H1 (cell line): ENCODE results near the gene RARB. TPM values are rescaled to one million over a fixed set of nuclear protein-coding genes. Genes with fewer than 3 reads are reported as not detected.

Experiments used
- CTCF ChIA-PET: fragments of 300-600 bp; sonication (Branson Sonifier 250); formaldehyde crosslinking; loops from one replicate; lab custom pipeline; 2021; ENCODE audit not compliant: partially characterized antibody; lab: Charles Lee
- POLR2A ChIA-PET: fragments of 300-600 bp; sonication (Branson Sonifier 250); formaldehyde crosslinking; loops from one replicate; lab custom pipeline; 2021; ENCODE audit warnings: inconsistent platforms; ENCODE audit not compliant: partially characterized antibody; lab: Charles Lee
- DNase-seq, 2 experiments: peaks; one replicate each; pipeline versions ENCODE4 v3.0.0 to v3.0.0-alpha.2; 2010 to 2022; ENCODE audit warnings: low spot score in 2 of 2, low read depth in 1 of 2, mixed read lengths in 1 of 2
- FAIRE-seq: peaks from 2 replicates; lab custom pipeline; 2011; peaks lifted over from hg19 to GRCh38; lab: Jason Lieb, UNC
- H2AFZ ChIP-seq: 2 replicates; pipeline ENCODE4 v1.8.1; 2012; ENCODE audit warnings: low read length, inconsistent platforms
- H2AK5ac ChIP-seq: 2 replicates; pipeline ENCODE4 v1.6.1; 2013; ENCODE audit warnings: low read depth, low read length
- H2BK120ac ChIP-seq: replicated peaks from 2 replicates; pipeline ENCODE3; 2013; ENCODE audit warnings: low read depth, low read length, inconsistent platforms
- H2BK12ac ChIP-seq: 2 replicates; pipeline ENCODE4 v1.6.1; 2013; ENCODE audit warnings: low read depth, low read length
- H2BK15ac ChIP-seq: 2 replicates; pipeline ENCODE4 v1.6.1; 2013; ENCODE audit warnings: low read length
- H2BK20ac ChIP-seq: 2 replicates; pipeline ENCODE4 v1.6.1; 2013; ENCODE audit warnings: low read length
- H2BK5ac ChIP-seq: 2 replicates; pipeline ENCODE4 v1.6.1; 2013; ENCODE audit warnings: low read depth, low read length
- H3K14ac ChIP-seq: 2 replicates; pipeline ENCODE4 v1.6.1; 2013; ENCODE audit warnings: inconsistent platforms; ENCODE audit not compliant: insufficient read length
- H3K18ac ChIP-seq: 2 replicates; pipeline ENCODE4 v1.6.1; 2013; ENCODE audit warnings: low read length; ENCODE audit errors: extremely low read depth
- H3K23ac ChIP-seq: 2 replicates; pipeline ENCODE4 v1.6.1; 2013; ENCODE audit warnings: inconsistent platforms; ENCODE audit not compliant: insufficient read length
- H3K23me2 ChIP-seq: 2 replicates; pipeline ENCODE4 v1.6.1; 2013; ENCODE audit warnings: low read depth, low read length
- H3K27ac ChIP-seq: 2 replicates; pipeline ENCODE4 v1.6.1; 2011; ENCODE audit warnings: low read depth, low read length, inconsistent platforms
- H3K27me3 ChIP-seq, 4 experiments: replicated peaks in 1 of 4; 1 replicate in 1 of 4; 2 replicates in 3 of 4; pipeline versions ENCODE4 v1.6.1 to v1.8.1; 2011 to 2013; ENCODE audit warnings: low read length in 3 of 4, mild to moderate bottlenecking in 3 of 4, inconsistent platforms in 2 of 4, mixed read lengths in 2 of 4, moderate library complexity in 1 of 4; ENCODE audit not compliant: control insufficient read depth in 3 of 4, insufficient read depth in 3 of 4; ENCODE audit errors: extremely low read depth in 1 of 4
- H3K36me3 ChIP-seq, 4 experiments: 2 replicates each; pipeline versions ENCODE4 v1.6.1 to v1.8.1; 2011 to 2013; ENCODE audit warnings: mild to moderate bottlenecking in 4 of 4, low read length in 3 of 4, moderate library complexity in 2 of 4, control low read depth in 1 of 4, inconsistent platforms in 1 of 4; ENCODE audit not compliant: insufficient read depth in 4 of 4, control insufficient read depth in 2 of 4
- H3K4ac ChIP-seq: replicated peaks from 2 replicates; pipeline ENCODE3; 2013; ENCODE audit warnings: low read length, low read depth, mixed read lengths, inconsistent platforms; ENCODE audit not compliant: insufficient read length
- H3K4me1 ChIP-seq, 4 experiments: replicated peaks in 1 of 4; 1 replicate in 1 of 4; 2 replicates in 3 of 4; pipeline versions ENCODE4 v1.6.1 to v1.8.1; 2011 to 2013; ENCODE audit warnings: low read length in 3 of 4, inconsistent platforms in 2 of 4, mixed read lengths in 1 of 4; ENCODE audit not compliant: insufficient read depth in 4 of 4, control insufficient read depth in 3 of 4
- H3K4me2 ChIP-seq, 2 experiments: 2 replicates each; pipeline versions ENCODE4 v1.6.1 to v1.8.1; 2011 to 2013; ENCODE audit warnings: low read depth in 2 of 2, low read length in 2 of 2, control low read depth in 1 of 2, inconsistent platforms in 1 of 2, mild to moderate bottlenecking in 1 of 2; ENCODE audit not compliant: insufficient read depth in 1 of 2
- H3K4me3 ChIP-seq, 4 experiments: fragments of 200-600, 300-600 bp in 1 of 4; sonication (generic), shearing (Covaris generic), sonication (Bioruptor Twin) in 1 of 4; 2 replicates each; pipeline versions ENCODE4 v1.5.1 to v1.8.1; 2011 to 2016; ENCODE audit warnings: low read length in 4 of 4, low read depth in 3 of 4, control low read depth in 2 of 4, inconsistent platforms in 2 of 4, mild to moderate bottlenecking in 2 of 4, mixed read lengths in 1 of 4, moderate library complexity in 1 of 4; ENCODE audit not compliant: insufficient read depth in 2 of 4; ENCODE audit errors: extremely low read depth in 1 of 4
- H3K56ac ChIP-seq: replicated peaks from 2 replicates; pipeline ENCODE3; 2013; ENCODE audit warnings: low read depth, mild to moderate bottlenecking, mixed read lengths, low read length, inconsistent platforms; ENCODE audit not compliant: insufficient read length
- H3K79me1 ChIP-seq: 2 replicates; pipeline ENCODE4 v1.6.1; 2013; ENCODE audit warnings: low read depth, low read length, control low read depth
- H3K79me2 ChIP-seq, 2 experiments: 2 replicates each; pipeline versions ENCODE4 v1.6.1 to v1.8.1; 2012 to 2013; ENCODE audit warnings: low read length in 2 of 2, mild to moderate bottlenecking in 2 of 2, inconsistent platforms in 1 of 2; ENCODE audit not compliant: insufficient read depth in 2 of 2, control insufficient read depth in 1 of 2
- H3K9ac ChIP-seq, 4 experiments: replicated peaks in 1 of 4; 1 replicate in 1 of 4; 2 replicates in 3 of 4; pipeline versions ENCODE4 v1.6.1 to v1.8.1; 2011 to 2013; ENCODE audit warnings: low read depth in 3 of 4, low read length in 3 of 4, control low read depth in 2 of 4, mild to moderate bottlenecking in 2 of 4, moderate library complexity in 2 of 4, inconsistent platforms in 1 of 4; ENCODE audit errors: extremely low read depth in 1 of 4
- H3K9me3 ChIP-seq, 2 experiments: 2 replicates each; pipeline versions ENCODE4 v1.6.1 to v1.8.1; 2012 to 2013; ENCODE audit warnings: mild to moderate bottlenecking in 2 of 2, moderate library complexity in 2 of 2, control low read depth in 1 of 2, inconsistent platforms in 1 of 2, low read depth in 1 of 2, low read length in 1 of 2, mixed read lengths in 1 of 2; ENCODE audit not compliant: insufficient read depth in 2 of 2
- H4K20me1 ChIP-seq, 2 experiments: replicated peaks in 1 of 2; 2 replicates each; pipeline versions ENCODE3 to v1.8.1; 2011 to 2013; ENCODE audit warnings: inconsistent platforms in 2 of 2, low read length in 2 of 2, mild to moderate bottlenecking in 1 of 2; ENCODE audit not compliant: insufficient read depth in 2 of 2, control insufficient read depth in 1 of 2
- H4K5ac ChIP-seq: 2 replicates; pipeline ENCODE4 v1.6.1; 2013; ENCODE audit warnings: low read length, low read depth, mixed read lengths, inconsistent platforms; ENCODE audit not compliant: insufficient read length
- H4K8ac ChIP-seq: 2 replicates; pipeline ENCODE4 v1.8.0; 2013; ENCODE audit warnings: mild to moderate bottlenecking, moderate library complexity, low read length, inconsistent platforms; ENCODE audit not compliant: insufficient read depth; ENCODE audit errors: extremely low read depth
- H4K91ac ChIP-seq: replicated peaks from 2 replicates; pipeline ENCODE3; 2013; ENCODE audit warnings: low read length, mixed read lengths, inconsistent platforms; ENCODE audit not compliant: insufficient read length
- ASH2L ChIP-seq: fragments of 200-600, 300-600 bp; sonication (generic); IDR thresholded peaks from one replicate; pipeline ENCODE4 v1.7.1; 2017; ENCODE audit warnings: low read length
- BCL11A ChIP-seq, 2 experiments: IDR thresholded peaks; one replicate each; pipeline ENCODE4 v1.6.1; 2011; ENCODE audit warnings: low read depth in 2 of 2, low read length in 2 of 2, mild to moderate bottlenecking in 2 of 2
- CBX8 ChIP-seq: fragments of 300-800, 300-1000 bp; sonication (generic); IDR thresholded peaks from 2 replicates; pipeline ENCODE4 v1.7.1; 2016; ENCODE audit warnings: low read depth, low read length, borderline replicate concordance
- EGR1 ChIP-seq: IDR thresholded peaks from 2 replicates; pipeline ENCODE4 v1.6.1; 2011; ENCODE audit warnings: low read depth, low read length, borderline replicate concordance
- KDM4A ChIP-seq: IDR thresholded peaks from one replicate; pipeline ENCODE4 v1.7.1; 2012; ENCODE audit warnings: low read depth, mild to moderate bottlenecking, moderate library complexity, low read length, inconsistent platforms; ENCODE audit not compliant: severe bottlenecking
- MAFK ChIP-seq: IDR thresholded peaks from 2 replicates; pipeline ENCODE4 v1.6.1; 2012; ENCODE audit warnings: low read depth, mild to moderate bottlenecking, improper control_type of control experiment, low read length
- MAX ChIP-seq: IDR thresholded peaks from 2 replicates; pipeline ENCODE4 v1.6.1; 2012; ENCODE audit warnings: inconsistent platforms
- POLR2A ChIP-seq, 2 experiments: IDR thresholded peaks; 1 replicate in 1 of 2; 2 replicates in 1 of 2; pipeline ENCODE4 v1.6.1; 2011; ENCODE audit warnings: low read depth in 2 of 2, low read length in 2 of 2, mild to moderate bottlenecking in 2 of 2; ENCODE audit errors: control extremely low read depth in 1 of 2
- POU5F1 ChIP-seq: IDR thresholded peaks from 2 replicates; pipeline ENCODE4 v1.6.1; 2011; ENCODE audit warnings: low read depth, mild to moderate bottlenecking, low read length, moderate library complexity
- RBBP5 ChIP-seq: IDR thresholded peaks from 2 replicates; pipeline ENCODE4 v1.7.1; 2012; ENCODE audit warnings: low read depth, mild to moderate bottlenecking, inconsistent platforms, low read length, moderate library complexity, borderline replicate concordance
- SP1 ChIP-seq: IDR thresholded peaks from 2 replicates; pipeline ENCODE4 v1.6.1; 2011; ENCODE audit warnings: low read depth, low read length
- SP4 ChIP-seq: IDR thresholded peaks from 2 replicates; pipeline ENCODE4 v1.6.1; 2012; ENCODE audit warnings: low read length, inconsistent platforms
- WGBS, 2 experiments: shearing (Covaris generic) in 1 of 2; methylation state at CpG; one replicate each; pipeline versions ENCODE4 v1.1.6 to v1.1.7; 2013 to 2015; ENCODE audit warnings: low lambda C conversion rate in 2 of 2, mixed read lengths in 2 of 2, inconsistent platforms in 1 of 2, low coverage in 1 of 2, missing lambda C conversion rate in 1 of 2; ENCODE audit not compliant: insufficient replicate concordance in 2 of 2, insufficient coverage in 1 of 2, insufficient read length in 1 of 2; ENCODE audit errors: extremely low coverage in 1 of 2, missing lambda C conversion rate in 1 of 2; 5-methylcytosine and 5-hydroxymethylcytosine counted together
- polyA plus RNA-seq, 7 experiments: library from polyadenylated mRNA; depleted of rRNA in 3 of 7; stranded (reverse) in 5 of 7; unstranded in 2 of 7; fragments of >200 nt in 5 of 7; fragments of 200-250 nt in 2 of 7; gene quantifications; 1 replicate in 5 of 7; 2 replicates in 1 of 7; 4 replicates in 1 of 7; pipeline versions ENCODE4 v1.2.1 to v1.2.3, GENCODE V29; 2011 to 2013; ENCODE audit warnings: missing spikeins in 2 of 7, mixed read lengths in 2 of 7
- total RNA-seq: library from RNA; stranded (reverse); fragmentation: NEBNext Ultra II Directional; extraction: Animal tissue kit (Norgen Biotek cat#: 25700); gene quantifications from 2 replicates; pipeline ENCODE4 v1.2.1, GENCODE V29; 2021

Gene RARB
- total and polyA plus RNA-seq, 2 of the 8 experiments (the other 6 are each of a cell fraction or from before 2014, with no cell fraction given): 0.15 to 0.22 TPM

GRCh38 chr3:25572919-25573385 lies 144.9 kb downstream of the RARB start:
- DNase-seq: no peak
- POLR2A ChIA-PET: no interaction called here
- CTCF ChIA-PET: interaction anchor here (0.7 to 12.1 kb wide), 7 partner anchors 18 to 551 kb away, joined by 3 to 138 read pairs (median 4); no protein-coding TSS in a partner anchor

More at GRCh38 chr3:25572919-25573385, 144.9 kb downstream of the RARB start:
- Histone ChIP-seq H4K20me1 (no peaks in the 10 kb centered on the region), H3K23me2 (no peaks in the 10 kb centered on the region; the same call in 1 of the 2 replicates), H2BK12ac (0 out of 2 replicates have a peak overlapping the region, but pooled peaks have one; percentile 29), H3K18ac (no peak overlapping the region), H3K27ac (no peak overlapping the region), H3K4ac (no peak overlapping the region), H2AK5ac (no peak overlapping the region), H3K4me1 (no peaks in the 10 kb centered on the region; a peak in 1 of 7 replicates), H3K4me3 (no peak overlapping the region), H3K56ac (no peak overlapping the region), H3K4me2 (no peak overlapping the region), H3K79me2 (no peaks in the 10 kb centered on the region), H3K23ac (no peak overlapping the region), H4K91ac (no peak overlapping the region), H4K8ac (no peak overlapping the region), H2BK20ac (no peak overlapping the region), H2BK120ac (no peak overlapping the region), H3K27me3 (no peaks in the 10 kb centered on the region), H2BK5ac (no peak overlapping the region), H4K5ac (no peak overlapping the region), H2AFZ (no peak overlapping the region), H3K79me1 (no peaks in the 10 kb centered on the region), H3K9ac (no peak overlapping the region), H2BK15ac (no peak overlapping the region), H3K36me3 (no peaks in the 10 kb centered on the region), H3K14ac (no peak overlapping the region), H3K9me3 (no peaks in the 10 kb centered on the region)
- 76% methylated on average over 14 of the region's 14 CpGs; no CpG with 5 or more reads in 1 of the 2 experiments for WGBS, 2 experiments
- no peak for FAIRE-seq
- TF ChIP-seq ASH2L (no peak), RBBP5 (no peak), EGR1 (no peak), SP4 (no peak), KDM4A (no peak), POLR2A (IDR thresholded peaks at IDR 0.05; ENCODE audit: control extremely low read depth in 1 of 2, low read depth in 2 of 2, low read length in 2 of 2) (no peak), BCL11A (IDR thresholded peaks at IDR 0.05; ENCODE audit: low read depth in 2 of 2, low read length in 2 of 2) (no peak), POU5F1 (no peak), SP1 (no peak), MAX (no peak), CBX8 (no peak), MAFK (no peak)
